ENCODE results near the gene DCPS. TPM values are rescaled to one million over a fixed set of nuclear protein-coding genes. Genes with fewer than 3 reads are reported as not detected.

DCPS gene
- total RNA-seq, 1 experiment from 2014 or later = 34.8 TPM

- peak; percentile 99 for ATAC-seq
- peaks cover 8% of the 10 kb centered on the region for H3K4me1 ChIP-seq (ENCODE audit: control insufficient read depth, insufficient read depth, low read length)
- H3K27me3 ChIP-seq (ENCODE audit: control insufficient read depth, insufficient read depth, low read length) = no peaks in the 10 kb centered on the region
- ChIA-PET CTCF (interaction anchor here (0.6 kb wide), 1 partner anchor 854 kb away, joined by 4 read pairs; no protein-coding TSS in a partner anchor), POLR2A (interaction anchor here (0.6 kb wide), 2 partner anchors 55 to 263 kb away, joined by 3 to 4 read pairs; no protein-coding TSS in a partner anchor)
- DNase-seq (ENCODE audit: low read depth, low spot score) = peak; percentile 92
- BruUV-seq (replicated peaks) = TSS peak; percentile 87
- peak within 1 kb of the TSS; percentile 91 to 95 for H3K4me3 ChIP-seq (ENCODE audit: low read depth in 2 of 2, low read length in 2 of 2)
- H3K27ac ChIP-seq (ENCODE audit: low read length) = peak within 1 kb of the TSS; percentile 97
- intact Hi-C loops (cut with micrococcal nuclease; ENCODE audit: unreplicated experiment) (no loop called here), in situ Hi-C loops (cut with HindIII; ENCODE audit: low pct_unique_long_range_greater_than_20kb, low sequenced_read_pairs) (no loop called here)
- H3K36me3 ChIP-seq (ENCODE audit: control insufficient read depth, insufficient read depth, low read length) = peaks cover 31% of the 10 kb centered on the region
- H3K9me3 ChIP-seq (ENCODE audit: control insufficient read depth, insufficient read depth, low read depth, low read length) = no peaks in the 10 kb centered on the region
- TF ChIP-seq CTCF (IDR thresholded peaks at IDR 0.05) = no peak
- peak; percentile 95 for TF ChIP-seq POLR2AphosphoS5 (IDR thresholded peaks at IDR 0.05; ENCODE audit: low read depth, low read length)
- TF ChIP-seq TCF7L2 (IDR thresholded peaks at IDR 0.05; ENCODE audit: low read depth, low read length) = 0 out of 2 replicates have a peak, but pooled peaks have one; percentile 39
- TF ChIP-seq REST (IDR thresholded peaks at IDR 0.05; ENCODE audit: insufficient read depth in 1 of 2, low read depth in 2 of 2, low read length in 1 of 2) = peak in 1 of 2 experiments; percentile 44; a peak in 1 of 4 replicates
- TF ChIP-seq SIN3A (IDR thresholded peaks at IDR 0.05; ENCODE audit: borderline replicate concordance, insufficient read depth, low read depth, low read length) = peak; percentile 45; the same call in 1 of the 2 replicates
Observed at GRCh38 chr11:126268708-126269579, 34.9 kb upstream of the DCPS start, which contains the start of the genes FOXRED1 and SRPRA. FOXRED1 (plus strand) TSS chr11:126269154; CDS start chr11:126269207, 53 bp downstream. SRPRA (minus strand) TSS chr11:126268895; CDS start chr11:126268804, 91 bp downstream.

- in situ Hi-C loops (cut with HindIII; ENCODE audit: low pct_unique_long_range_greater_than_20kb, low sequenced_read_pairs) = no loop called here
- DNase-seq (ENCODE audit: low read depth, low spot score) = no peak
Observed at GRCh38 chr11:126277322-126277721, 26.5 kb upstream of the DCPS start.

More at GRCh38 chr11:126277322-126277721, 26.5 kb upstream of the DCPS start:
- ChIA-PET CTCF (no interaction called here), POLR2A (no interaction called here)
- ATAC-seq = no peak
- intact Hi-C loops (cut with micrococcal nuclease; ENCODE audit: unreplicated experiment) = no loop called here
- peaks cover 4% of the 10 kb centered on the region; the same call in 1 of the 2 replicates for H3K4me1 ChIP-seq (ENCODE audit: control insufficient read depth, insufficient read depth, low read length)
- TF ChIP-seq POLR2AphosphoS5 (IDR thresholded peaks at IDR 0.05; ENCODE audit: low read depth, low read length) = no peak
- TF ChIP-seq REST (IDR thresholded peaks at IDR 0.05; ENCODE audit: insufficient read depth in 1 of 2, low read depth in 2 of 2, low read length in 1 of 2) = no peak
- no peak for TF ChIP-seq CTCF (IDR thresholded peaks at IDR 0.05)
- TF ChIP-seq SIN3A (IDR thresholded peaks at IDR 0.05; ENCODE audit: borderline replicate concordance, insufficient read depth, low read depth, low read length) = no peak
- TF ChIP-seq TCF7L2 (IDR thresholded peaks at IDR 0.05; ENCODE audit: low read depth, low read length) = no peak
- H3K27ac ChIP-seq (ENCODE audit: low read length) = no peak overlapping the region
- H3K27me3 ChIP-seq (ENCODE audit: control insufficient read depth, insufficient read depth, low read length) = no peaks in the 10 kb centered on the region
- BruUV-seq (replicated peaks) = no TSS peak
- H3K36me3 ChIP-seq (ENCODE audit: control insufficient read depth, insufficient read depth, low read length) = peaks cover 7% of the 10 kb centered on the region; the same call in 1 of the 2 replicates
- no peaks in the 10 kb centered on the region for H3K9me3 ChIP-seq (ENCODE audit: control insufficient read depth, insufficient read depth, low read depth, low read length)
- H3K4me3 ChIP-seq (ENCODE audit: low read depth in 2 of 2, low read length in 2 of 2) = no peak overlapping the region
